B cell (primary cell): Measurements from ENCODE around the gene PPP1R10. TPM values are rescaled to one million over a fixed set of nuclear protein-coding genes. Genes with fewer than 3 reads are reported as not detected.

ENCODE experiments used
- ATAC-seq: fragments of 200-7000 bp; cut with Tn5 transposase; one replicate; pipeline ENCODE4 v1.10.0; 2021; ENCODE audit warnings: low read depth, mild to moderate bottlenecking, moderate number of reproducible peaks, moderate library complexity
- CTCF ChIA-PET: fragments of 350-600 bp; sonication (Branson Sonifier 250); formaldehyde crosslinking; loops from one replicate; lab custom pipeline; 2021; ENCODE audit warnings: antibody characterized with exemption, inconsistent platforms; lab: Charles Lee
- POLR2A ChIA-PET: fragments of 350-600 bp; sonication (Branson Sonifier 250); formaldehyde crosslinking; loops from one replicate; lab custom pipeline; 2021; ENCODE audit warnings: antibody characterized with exemption; lab: Charles Lee
- DNase-seq: peaks from one replicate; pipeline ENCODE4 v3.0.0; 2013
- H2AFZ ChIP-seq: 2 replicates; pipeline ENCODE4 v1.6.1; 2012; ENCODE audit warnings: mild to moderate bottlenecking, low read depth, low read length; ENCODE audit not compliant: insufficient read depth, poor library complexity, severe bottlenecking
- H3K27ac ChIP-seq, 2 donors: 1 replicate in 1 of 2; 2 replicates in 1 of 2; pipeline ENCODE4 v1.5.1; 2012 to 2013; ENCODE audit warnings: low read length in 2 of 2, mild to moderate bottlenecking in 2 of 2, moderate library complexity in 1 of 2
- H3K27me3 ChIP-seq, 4 experiments: fragments of 200-600 bp in 1 of 4; sonication (generic) in 1 of 4; replicated peaks in 1 of 4; 1 replicate in 2 of 4; 2 replicates in 2 of 4; pipeline versions ENCODE4 v1.6.1 to v1.7.0; 2013 to 2016; ENCODE audit warnings: low read length in 3 of 4, mild to moderate bottlenecking in 2 of 4, mixed read lengths in 1 of 4, moderate library complexity in 1 of 4; ENCODE audit not compliant: insufficient read depth in 4 of 4, control insufficient read depth in 3 of 4; ENCODE audit errors: control extremely low read depth in 1 of 4
- H3K36me3 ChIP-seq, 2 experiments: replicated peaks in 1 of 2; 1 replicate in 1 of 2; 2 replicates in 1 of 2; pipeline versions ENCODE4 v1.6.1 to v1.7.1; 2013; ENCODE audit warnings: low read length in 1 of 2; ENCODE audit not compliant: insufficient read depth in 2 of 2, control insufficient read depth in 1 of 2; ENCODE audit errors: control extremely low read depth in 1 of 2, extremely low read depth in 1 of 2
- H3K4me1 ChIP-seq, 2 donors: fragments of 200-600 bp in 1 of 2; sonication (generic) in 1 of 2; 1 replicate in 1 of 2; 2 replicates in 1 of 2; pipeline versions ENCODE4 v1.5.1 to v1.6.1; 2013 to 2017; ENCODE audit warnings: low read length in 2 of 2; ENCODE audit not compliant: control insufficient read depth in 2 of 2, insufficient read depth in 2 of 2
- H3K4me2 ChIP-seq: replicated peaks from 2 replicates; pipeline ENCODE3; 2012; ENCODE audit warnings: mild to moderate bottlenecking, low read depth, low read length; ENCODE audit not compliant: poor library complexity, severe bottlenecking
- H3K4me3 ChIP-seq, 5 experiments: fragments of 200-600 bp in 1 of 5; sonication (generic) in 1 of 5; 1 replicate in 3 of 5; 2 replicates in 2 of 5; pipeline versions ENCODE4 v1.5.1 to v1.7.0; 2011 to 2016; ENCODE audit warnings: low read length in 4 of 5, mild to moderate bottlenecking in 4 of 5, low read depth in 2 of 5, control low read depth in 1 of 5, moderate library complexity in 1 of 5; ENCODE audit not compliant: insufficient read depth in 1 of 5; ENCODE audit errors: control extremely low read depth in 1 of 5, extremely low read depth in 1 of 5
- H3K79me2 ChIP-seq: fragments of 200-600 bp; sonication (generic); one replicate; pipeline ENCODE4 v1.6.0; 2016; ENCODE audit warnings: low read length; ENCODE audit not compliant: control insufficient read depth, insufficient read depth
- H3K9ac ChIP-seq: fragments of 200-600 bp; sonication (generic); 2 replicates; pipeline ENCODE4 v1.6.1; 2017; ENCODE audit warnings: mild to moderate bottlenecking, low read length, moderate library complexity
- H3K9me3 ChIP-seq, 3 donors: one replicate each; pipeline versions ENCODE4 v1.6.1 to v1.7.1; 2013; ENCODE audit warnings: low read length in 2 of 3; ENCODE audit not compliant: control insufficient read depth in 2 of 3, insufficient read depth in 1 of 3; ENCODE audit errors: control extremely low read depth in 1 of 3
- H4K20me1 ChIP-seq: 2 replicates; pipeline ENCODE4 v1.6.0; 2012; ENCODE audit warnings: mild to moderate bottlenecking, low read length; ENCODE audit not compliant: insufficient read depth, control insufficient read depth, poor library complexity, severe bottlenecking
- H3K27ac Mint-ChIP-seq: one replicate; pipeline ENCODE4 v1.8.0; 2021; ENCODE audit warnings: mixed read lengths
- H3K27me3 Mint-ChIP-seq: one replicate; pipeline ENCODE4 v1.8.0; 2021; ENCODE audit warnings: mixed read lengths
- H3K4me1 Mint-ChIP-seq: one replicate; pipeline ENCODE4 v1.8.0; 2021; ENCODE audit warnings: mixed read lengths
- H3K4me3 Mint-ChIP-seq: one replicate; pipeline ENCODE4 v1.8.0; 2021; ENCODE audit warnings: mixed read lengths
- H3K9me3 Mint-ChIP-seq: one replicate; pipeline ENCODE4 v1.8.0; 2022; ENCODE audit warnings: mixed read lengths; ENCODE audit not compliant: insufficient read depth
- CTCF ChIP-seq: fragments of 200-600 bp; IDR thresholded peaks from one replicate; pipeline ENCODE4 v1.8.0; 2022; ENCODE audit warnings: antibody characterized with exemption, mild to moderate bottlenecking
- EZH2 ChIP-seq: IDR thresholded peaks from 2 replicates; pipeline ENCODE4 v1.6.1; 2012; ENCODE audit warnings: borderline replicate concordance, low read depth, mild to moderate bottlenecking, moderate library complexity, low read length; ENCODE audit not compliant: insufficient read depth, poor library complexity, severe bottlenecking
- WGBS: methylation state at CpG from one replicate; pipeline ENCODE4 v1.1.5; 2013; ENCODE audit warnings: missing lambda C conversion rate; ENCODE audit not compliant: insufficient coverage; 5-methylcytosine and 5-hydroxymethylcytosine counted together
- intact Hi-C: fragments of 100-400 bp; cut with micrococcal nuclease; formaldehyde crosslinking; loops from one replicate; pipeline ENCODE4 v1.10.0; 2022
- polyA plus RNA-seq: library from polyadenylated mRNA; depleted of rRNA; stranded (reverse); fragments of >200 nt; gene quantifications from 2 replicates; pipeline ENCODE4 v1.2.3, GENCODE V29; 2012
- total RNA-seq, 2 donors: library from RNA; stranded (reverse); fragments of 120-200 nt in 1 of 2; gene quantifications; 1 replicate in 1 of 2; 2 replicates in 1 of 2; pipeline versions ENCODE4 v1.2.3 to v1.2.4, GENCODE V29; 2013 to 2022

PPP1R10 gene
- total and polyA plus RNA-seq, 2 donors (not counting 1 experiment from before 2014, with no cell fraction given) = 40.7 to 177 TPM

- Histone ChIP-seq H3K4me3 (peak overlapping the region; percentile 89 to 100 (median 98)), H3K27ac (peak overlapping the region; percentile 99), H3K9ac (peak overlapping the region; percentile 100), H3K9me3 (no peaks in the 10 kb centered on the region), H3K36me3 (peaks cover 4 to 24% of the 10 kb centered on the region in 2 experiments), H3K4me1 (peaks cover 41 to 46% of the 10 kb centered on the region in 2 donors), H4K20me1 (no peaks in the 10 kb centered on the region), H2AFZ (no peak overlapping the region), H3K4me2 (peak overlapping the region; percentile 82), H3K79me2 (peaks cover 73% of the 10 kb centered on the region), H3K27me3 (no peaks in the 10 kb centered on the region)
- no peak for ATAC-seq
- Mint-ChIP-seq H3K27ac (peak overlapping the region; percentile 100), H3K9me3 (no peaks in the 10 kb centered on the region), H3K27me3 (no peaks in the 10 kb centered on the region), H3K4me3 (peak overlapping the region; percentile 92), H3K4me1 (peaks cover 52% of the 10 kb centered on the region)
- ChIA-PET POLR2A (interaction anchor here (0.6 to 4.0 kb wide), 29 partner anchors 11 to 1730 kb away, joined by 3 to 22 read pairs (median 5); partner anchors contain the start of genes ABCF1, ATAT1, C6orf136 and DHX16), CTCF (interaction anchor here (0.5 to 4.8 kb wide), 19 partner anchors 10 to 1037 kb away, joined by 3 to 41 read pairs (median 4); partner anchors contain the start of genes DHX16 and MDC1)
- WGBS = 0% methylated on average over 4 of the region's 10 CpGs
- intact Hi-C loops = loop anchor here (2.0 to 10.0 kb wide), 4 partner anchors 19 to 739 kb away; partner anchors contain the start of genes GTF2H4 and HLA-B
- TF ChIP-seq EZH2 (no peak), CTCF (no peak)
- DNase-seq = peak; percentile 71
These were observed 1.7 kb downstream of the PPP1R10 start for GRCh38 chr6:30615219-30615957.

- H3K4me3 Mint-ChIP-seq = peak overlapping the region; percentile 92
- Histone ChIP-seq H4K20me1 (peaks cover 3% of the 10 kb centered on the region), H3K4me3 (peak overlapping the region; percentile 89 to 100 (median 98)), H3K36me3 (peaks cover 4 to 20% of the 10 kb centered on the region in 2 experiments), H3K27ac (peak overlapping the region; percentile 99), H2AFZ (peak overlapping the region; percentile 40), H3K9ac (peak overlapping the region; percentile 100), H3K9me3 (no peaks in the 10 kb centered on the region), H3K27me3 (no peaks in the 10 kb centered on the region), H3K4me1 (peaks cover 41 to 46% of the 10 kb centered on the region in 2 donors), H3K4me2 (peak overlapping the region; percentile 82), H3K79me2 (peaks cover 79% of the 10 kb centered on the region)
- ChIA-PET CTCF (interaction anchor here (0.6 to 4.8 kb wide), 18 partner anchors 10 to 1037 kb away, joined by 3 to 41 read pairs (median 4); partner anchors contain the start of genes DHX16 and MDC1), POLR2A (interaction anchor here (0.6 to 4.0 kb wide), 27 partner anchors 12 to 1730 kb away, joined by 3 to 22 read pairs (median 5); partner anchors contain the start of genes ABCF1, ATAT1, C6orf136 and DHX16)
- H3K27ac Mint-ChIP-seq = peak overlapping the region; percentile 100
- no peaks in the 10 kb centered on the region for H3K27me3 Mint-ChIP-seq
- TF ChIP-seq CTCF (no peak), EZH2 (no peak)
- no peaks in the 10 kb centered on the region for H3K9me3 Mint-ChIP-seq
- no CpG with 5 or more reads among the region's 6 CpGs for WGBS
- ATAC-seq (peak; percentile 52), DNase-seq (peak; percentile 95)
- intact Hi-C loops = loop anchor here (2.0 to 10.0 kb wide), 4 partner anchors 18 to 740 kb away; partner anchors contain the start of genes GTF2H4 and HLA-B
- peaks cover 58% of the 10 kb centered on the region for H3K4me1 Mint-ChIP-seq
These were observed 2.2 kb downstream of the PPP1R10 start for GRCh38 chr6:30614843-30615218.
